ENCODE results near the gene MLST8.

MLST8 gene, protein sequence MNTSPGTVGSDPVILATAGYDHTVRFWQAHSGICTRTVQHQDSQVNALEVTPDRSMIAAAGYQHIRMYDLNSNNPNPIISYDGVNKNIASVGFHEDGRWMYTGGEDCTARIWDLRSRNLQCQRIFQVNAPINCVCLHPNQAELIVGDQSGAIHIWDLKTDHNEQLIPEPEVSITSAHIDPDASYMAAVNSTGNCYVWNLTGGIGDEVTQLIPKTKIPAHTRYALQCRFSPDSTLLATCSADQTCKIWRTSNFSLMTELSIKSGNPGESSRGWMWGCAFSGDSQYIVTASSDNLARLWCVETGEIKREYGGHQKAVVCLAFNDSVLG

GRCh38 chr16:2205104-2205966, at the start of gene MLST8:
Gene MLST8 (plus strand): TSS chr16:2205454. CDS start chr16:2206086, 632 bp downstream.
- DNase-seq (ENCODE audit: low spot score) = peak; percentile 98

DNA sequence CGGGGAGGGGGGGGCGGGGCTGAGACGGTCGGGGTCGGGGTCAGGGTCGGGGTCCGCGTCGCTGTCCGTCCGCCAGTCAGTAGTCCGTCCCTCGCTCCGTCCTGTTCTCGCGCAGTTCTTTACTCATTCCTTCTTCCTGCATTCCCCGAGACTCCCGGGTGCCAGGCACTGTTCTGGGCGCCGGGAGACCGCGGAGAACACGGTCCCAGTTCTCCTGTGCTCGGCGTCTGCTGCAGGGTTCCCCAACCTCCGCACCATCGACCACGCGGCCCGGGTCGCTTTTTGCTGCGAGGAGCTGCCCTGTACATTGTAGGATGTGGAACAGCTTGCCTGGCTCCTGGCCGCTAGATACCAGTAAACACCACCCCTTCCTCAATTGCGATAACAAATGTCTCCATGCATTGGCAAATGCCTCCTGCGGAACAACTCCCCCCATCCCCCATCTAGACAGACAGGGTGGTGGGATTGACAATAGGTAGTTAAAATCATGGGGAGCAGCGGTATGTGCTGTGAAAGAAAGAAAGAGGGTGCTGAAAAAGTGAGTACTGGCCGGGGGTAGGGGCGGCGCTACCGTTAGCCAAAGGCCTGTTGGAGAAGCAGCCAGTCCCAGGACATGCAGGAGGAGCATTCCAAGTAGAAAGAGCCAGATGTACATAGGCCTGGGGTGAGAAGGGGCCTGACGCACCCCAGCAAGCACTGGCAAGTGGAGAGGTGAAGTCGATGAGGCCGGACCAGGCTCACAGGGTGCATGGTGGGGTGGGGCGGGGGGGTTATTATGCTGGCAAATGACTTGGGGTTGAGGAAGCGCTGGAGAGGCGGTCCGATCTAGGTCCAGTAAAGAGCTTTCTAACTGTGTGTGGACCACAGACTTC, 49.0 kb upstream of the MLST8 start:
- DNase-seq (ENCODE audit: low spot score) = no peak

GRCh38 chr16:2156849-2157224, 48.4 kb upstream of the MLST8 start:
- DNase-seq (ENCODE audit: low spot score) = no peak

DNA sequence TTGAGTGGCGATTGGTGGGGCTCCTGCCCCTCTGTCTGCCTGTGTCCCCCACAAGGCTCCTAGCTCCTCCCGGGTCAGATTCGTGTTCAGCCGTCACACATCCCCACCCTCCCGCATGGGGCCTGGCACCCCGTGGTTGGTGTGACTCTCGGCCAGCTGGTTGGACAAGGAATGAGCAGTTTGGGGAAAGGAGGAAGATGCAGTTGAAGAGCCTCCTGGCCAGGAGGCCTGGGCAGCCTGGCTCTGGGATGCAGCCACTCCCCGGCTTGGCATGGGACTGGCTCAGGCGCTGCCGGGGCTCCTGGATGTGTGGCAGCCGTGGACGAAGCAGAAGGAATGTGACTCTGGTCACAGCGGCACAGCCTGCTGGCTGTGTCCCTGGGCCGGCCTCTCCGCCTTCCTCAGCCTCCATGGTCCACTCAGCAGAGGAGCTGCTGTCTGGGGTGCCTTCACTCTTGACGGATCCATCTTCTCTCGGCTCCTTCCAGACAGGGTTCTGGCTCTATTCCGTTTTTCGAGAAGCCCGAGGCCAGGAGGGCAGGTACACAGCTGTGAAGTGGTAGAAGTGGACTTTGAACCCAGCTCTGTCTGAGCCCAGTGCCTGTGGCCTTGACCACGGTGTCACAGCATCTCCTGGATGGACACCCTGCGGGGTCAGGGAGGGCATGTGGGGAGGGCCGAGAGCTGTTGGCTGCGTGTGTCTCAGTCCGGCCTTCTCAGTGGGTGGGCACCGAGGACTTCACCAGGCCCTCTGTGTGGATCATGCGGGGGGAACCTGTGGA, 47.6 kb upstream of the MLST8 start:
- DNase-seq (ENCODE audit: low spot score) = no peak

- DNase-seq (ENCODE audit: low spot score) = no peak
Measured at GRCh38 chr16:2158262-2158638, 47.0 kb upstream of the MLST8 start.

- DNase-seq (ENCODE audit: low spot score) = no peak
Measured at GRCh38 chr16:2159175-2159838, 45.9 kb upstream of the MLST8 start.

DNA sequence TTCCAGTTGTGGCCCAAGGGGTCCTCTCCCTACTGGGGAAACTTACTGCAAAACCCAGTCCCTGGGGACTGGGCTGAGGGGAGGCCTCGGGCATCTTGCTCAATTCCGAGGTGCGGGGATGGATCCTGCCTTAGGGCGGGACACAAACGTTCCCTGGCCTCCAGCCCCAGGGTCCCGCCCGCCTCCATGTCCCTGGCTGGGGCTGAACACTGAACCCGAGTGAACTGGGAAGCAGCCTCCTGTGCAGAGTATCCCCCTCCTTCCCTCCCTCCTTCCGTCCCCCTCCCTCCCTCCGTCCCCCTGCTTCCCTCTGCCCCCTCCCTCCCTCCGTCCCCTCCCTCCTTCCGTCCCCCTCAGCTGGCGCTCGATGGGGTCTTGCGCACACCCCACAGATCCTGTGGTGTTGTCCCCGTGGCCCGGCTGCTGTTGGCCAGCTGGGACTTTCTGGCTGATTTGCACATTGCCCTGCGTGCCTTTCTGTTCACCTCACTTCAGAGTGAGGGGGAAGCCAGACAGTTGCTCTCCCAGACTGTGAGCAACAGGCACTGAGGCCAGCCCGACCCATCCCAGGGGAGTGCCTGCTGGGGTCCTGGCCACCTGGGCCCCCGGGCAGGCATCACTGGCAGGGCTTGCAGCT, 44.2 kb upstream of the MLST8 start:
- no peak for DNase-seq (ENCODE audit: low spot score)

- DNase-seq (ENCODE audit: low spot score) = no peak
Measured at GRCh38 chr16:2161911-2162310, 43.3 kb upstream of the MLST8 start.

DNA sequence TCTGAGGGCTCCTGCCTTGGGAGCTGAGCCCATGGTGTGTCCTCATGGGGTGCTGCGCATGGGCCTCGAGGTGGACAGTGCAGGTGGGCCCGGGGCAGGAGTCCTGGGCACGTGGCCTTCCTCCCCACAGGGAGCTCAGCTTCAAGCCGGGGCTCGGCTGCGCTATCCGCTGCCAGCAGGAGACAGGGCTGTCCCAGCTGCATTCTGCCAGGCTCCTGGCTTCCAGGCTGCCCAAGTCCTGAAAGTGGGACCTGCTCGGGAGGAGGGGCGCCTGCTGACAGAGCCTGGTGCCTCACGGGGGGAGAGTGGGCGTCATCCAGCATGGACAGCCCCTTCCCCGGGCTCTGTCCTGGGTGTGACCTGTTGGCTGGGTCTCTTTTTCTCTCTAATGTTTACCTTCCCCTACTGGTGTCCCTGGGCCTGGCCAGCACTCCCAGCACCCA, 42.6 kb upstream of the MLST8 start:
- no peak for DNase-seq (ENCODE audit: low spot score)

DNA sequence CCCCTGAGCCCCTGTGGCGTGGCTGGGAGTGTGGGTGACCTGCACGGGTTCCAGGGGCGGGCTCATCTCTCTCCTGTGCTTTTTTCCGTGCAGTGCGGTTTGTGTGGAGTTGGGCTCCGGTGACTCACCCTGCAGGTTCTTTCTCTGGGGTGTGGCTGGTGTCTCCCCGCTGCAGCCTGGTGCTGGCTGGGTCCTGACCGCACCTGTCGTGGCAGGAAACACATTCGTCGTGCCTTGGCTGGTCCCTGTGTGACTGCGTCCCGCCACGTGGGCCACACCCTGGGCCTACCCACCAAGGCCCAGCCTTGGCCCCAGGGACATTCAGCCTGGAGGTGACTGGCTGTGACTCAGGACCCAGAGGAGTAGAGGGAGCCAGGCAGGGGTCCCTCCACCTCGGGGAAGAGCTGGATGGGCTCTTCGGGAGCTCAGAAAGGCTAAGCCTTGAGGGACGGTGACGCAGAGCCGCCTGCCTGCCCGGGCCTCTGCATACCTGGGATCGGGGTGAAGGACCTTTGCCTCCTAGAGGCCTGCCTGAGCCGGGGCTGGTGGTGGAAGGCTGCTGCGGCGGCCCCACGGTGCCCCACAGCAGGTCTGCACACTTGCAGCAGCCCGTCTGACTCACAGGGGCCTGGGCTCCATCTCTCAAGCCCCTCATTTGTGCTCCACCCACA, 41.9 kb upstream of the MLST8 start:
- no peak for DNase-seq (ENCODE audit: low spot score)

DNA sequence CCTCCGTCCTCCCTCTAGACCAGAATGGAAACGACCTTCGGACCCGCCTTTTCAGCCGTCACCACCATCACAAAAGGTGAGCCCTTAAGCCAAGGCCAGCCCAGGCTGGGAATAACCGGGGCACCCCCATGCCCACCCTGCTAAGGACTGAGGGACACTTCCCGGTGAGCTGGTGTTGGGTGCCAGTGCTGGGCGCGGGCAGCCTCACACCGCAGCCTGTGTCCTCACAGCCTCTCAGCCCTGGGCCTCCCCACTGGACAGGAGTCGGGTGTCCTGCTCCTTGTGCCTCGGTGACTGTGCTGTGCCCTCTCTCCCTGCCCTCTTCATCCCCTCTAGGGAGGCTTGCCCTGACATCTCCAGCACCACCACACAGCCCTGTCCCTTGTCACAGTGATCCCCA, 39.4 kb upstream of the MLST8 start:
- no peak for DNase-seq (ENCODE audit: low spot score)

DNA sequence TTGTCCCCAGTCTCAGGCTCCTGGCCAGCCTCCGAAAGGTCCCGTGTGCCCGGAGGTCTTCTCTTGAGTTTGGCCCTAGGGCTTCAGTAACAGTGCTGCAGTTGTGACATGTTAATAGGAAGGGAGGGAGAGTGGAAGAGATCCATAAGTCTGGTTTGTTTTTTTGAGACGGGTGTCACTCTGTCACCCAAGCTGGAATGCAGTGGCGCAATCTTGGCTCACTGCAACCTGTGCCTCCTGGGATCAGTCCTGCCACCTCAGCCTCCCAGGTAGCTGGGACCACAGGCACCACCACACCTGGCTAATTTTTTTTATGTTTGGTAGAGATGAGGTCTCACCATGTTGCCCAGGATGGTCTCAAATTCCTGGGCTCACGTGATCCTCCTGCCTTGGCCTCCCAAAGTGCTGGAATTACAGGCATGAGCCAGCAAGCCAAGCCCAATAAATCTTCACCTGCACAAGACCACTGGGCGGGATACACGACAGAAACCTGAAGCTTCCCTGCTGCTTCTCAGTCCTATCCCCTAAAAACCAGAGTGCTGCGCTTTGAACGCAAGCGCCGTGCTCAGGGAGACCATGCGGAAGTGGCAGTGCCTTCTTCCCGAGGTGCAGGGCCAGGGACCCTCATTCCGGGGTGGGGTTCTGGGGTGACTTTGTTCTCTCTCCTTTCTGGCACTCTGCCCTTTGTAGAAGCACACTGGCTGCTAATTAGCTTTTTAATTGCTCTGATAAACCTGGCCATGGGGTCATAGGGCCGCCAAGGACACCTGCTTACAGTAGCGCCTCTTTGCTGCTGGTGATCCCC, 38.8 kb upstream of the MLST8 start:
- DNase-seq (ENCODE audit: low spot score) = no peak

- DNase-seq (ENCODE audit: low spot score) = no peak
Measured at GRCh38 chr16:2167068-2167638, 38.1 kb upstream of the MLST8 start.

DNA sequence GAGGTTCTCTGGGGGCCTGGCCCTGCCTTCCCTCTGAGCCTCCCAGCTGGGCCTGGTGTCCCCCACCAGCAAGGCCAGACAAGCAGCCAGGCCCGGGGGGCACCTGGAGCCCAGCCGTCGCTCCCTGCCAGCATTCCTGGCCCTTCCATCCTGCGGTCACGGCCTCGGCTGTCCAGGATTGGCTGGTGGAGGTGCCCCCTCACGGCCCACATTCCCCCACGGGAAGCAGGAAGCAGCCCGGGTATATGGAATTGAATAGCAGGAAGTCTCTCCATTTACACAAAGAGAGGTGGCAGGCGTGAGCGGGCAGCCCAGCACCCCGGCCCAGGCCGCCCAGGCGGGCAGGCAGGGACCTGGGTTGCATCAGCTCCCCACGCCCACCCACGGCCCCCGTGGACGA, 35.2 kb upstream of the MLST8 start:
- no peak for DNase-seq (ENCODE audit: low spot score)

- DNase-seq (ENCODE audit: low spot score) = no peak
Measured at GRCh38 chr16:2170587-2171435, 34.4 kb upstream of the MLST8 start.

- no peak for DNase-seq (ENCODE audit: low spot score)
Measured at GRCh38 chr16:2171601-2172178, 33.6 kb upstream of the MLST8 start.

- DNase-seq (ENCODE audit: low spot score) = no peak
Measured at GRCh38 chr16:2172688-2173335, 32.4 kb upstream of the MLST8 start.

Data from germinal center (tissue), 1 donor.